Mesendoderm (in vitro differentiated cells): ENCODE results near the gene ALDH16A1.
"Not testable (repeated sequence)": the region's sequence is repeated elsewhere in the genome, so short reads cannot be mapped to it uniquely, and the experiment has no call there.

Experiments
- DNase-seq: peaks from one replicate; pipeline ENCODE4 v3.0.0; 2013
- H2AK5ac ChIP-seq: 2 replicates; pipeline ENCODE4 v1.6.1; 2013; ENCODE audit warnings: low read length, inconsistent platforms
- H2BK120ac ChIP-seq: 2 replicates; pipeline ENCODE4 v1.6.1; 2013; ENCODE audit warnings: low read depth, mild to moderate bottlenecking, low read length, moderate library complexity, mixed read lengths
- H2BK15ac ChIP-seq: replicated peaks from 2 replicates; pipeline ENCODE4 v1.6.1; 2013; ENCODE audit warnings: low read depth, mild to moderate bottlenecking, moderate library complexity
- H2BK5ac ChIP-seq: 2 replicates; pipeline ENCODE4 v1.6.1; 2013; ENCODE audit warnings: low read length, inconsistent platforms
- H3K18ac ChIP-seq: 2 replicates; pipeline ENCODE4 v1.6.1; 2013; ENCODE audit warnings: mild to moderate bottlenecking, low read length, mixed read lengths
- H3K23ac ChIP-seq: one replicate; pipeline ENCODE4 v1.6.1; 2013; ENCODE audit warnings: low read length
- H3K27ac ChIP-seq: 2 replicates; pipeline ENCODE4 v1.5.1; 2013; ENCODE audit warnings: low read depth, mild to moderate bottlenecking, inconsistent platforms, low read length, moderate library complexity
- H3K27me3 ChIP-seq: 2 replicates; pipeline ENCODE4 v1.6.1; 2013; ENCODE audit warnings: low read length, control low read depth, mild to moderate bottlenecking, inconsistent platforms; ENCODE audit not compliant: insufficient read depth, poor library complexity
- H3K36me3 ChIP-seq: 2 replicates; pipeline ENCODE4 v1.6.1; 2013; ENCODE audit warnings: low read length, inconsistent platforms; ENCODE audit not compliant: control insufficient read depth, insufficient read depth
- H3K4ac ChIP-seq: one replicate; pipeline ENCODE4 v1.6.1; 2013; ENCODE audit warnings: low read depth, mild to moderate bottlenecking, low read length, moderate library complexity
- H3K4me1 ChIP-seq: 2 replicates; pipeline ENCODE4 v1.6.1; 2013; ENCODE audit warnings: low read depth, low read length, inconsistent platforms; ENCODE audit not compliant: control insufficient read depth
- H3K4me2 ChIP-seq: 2 replicates; pipeline ENCODE4 v1.6.1; 2013; ENCODE audit warnings: low read length
- H3K4me3 ChIP-seq: 2 replicates; pipeline ENCODE4 v1.5.1; 2013; ENCODE audit warnings: mild to moderate bottlenecking, low read length
- H3K56ac ChIP-seq: one replicate; pipeline ENCODE4 v1.6.1; 2013; ENCODE audit warnings: low read length
- H3K79me1 ChIP-seq: 2 replicates; pipeline ENCODE4 v1.6.1; 2013; ENCODE audit warnings: low read length, inconsistent platforms
- H3K79me2 ChIP-seq: 2 replicates; pipeline ENCODE4 v1.6.1; 2013; ENCODE audit warnings: mild to moderate bottlenecking, low read length; ENCODE audit not compliant: control insufficient read depth, insufficient read depth
- H3K9ac ChIP-seq: 2 replicates; pipeline ENCODE4 v1.6.1; 2013; ENCODE audit warnings: low read length, inconsistent platforms
- H4K5ac ChIP-seq: one replicate; pipeline ENCODE4 v1.6.1; 2013; ENCODE audit warnings: low read length
- H4K8ac ChIP-seq: one replicate; pipeline ENCODE4 v1.6.1; 2013; ENCODE audit warnings: low read depth, mild to moderate bottlenecking, control low read depth, low read length, moderate library complexity
- WGBS: extraction: QIAGEN DNeasy Blood & Tissue Kit; methylation state at CpG from one replicate; pipeline ENCODE4 v1.1.7; 2013; ENCODE audit warnings: low lambda C conversion rate, missing lambda C conversion rate; ENCODE audit not compliant: insufficient coverage; ENCODE audit errors: extremely low coverage; 5-methylcytosine and 5-hydroxymethylcytosine counted together

ALDH16A1 gene

DNA sequence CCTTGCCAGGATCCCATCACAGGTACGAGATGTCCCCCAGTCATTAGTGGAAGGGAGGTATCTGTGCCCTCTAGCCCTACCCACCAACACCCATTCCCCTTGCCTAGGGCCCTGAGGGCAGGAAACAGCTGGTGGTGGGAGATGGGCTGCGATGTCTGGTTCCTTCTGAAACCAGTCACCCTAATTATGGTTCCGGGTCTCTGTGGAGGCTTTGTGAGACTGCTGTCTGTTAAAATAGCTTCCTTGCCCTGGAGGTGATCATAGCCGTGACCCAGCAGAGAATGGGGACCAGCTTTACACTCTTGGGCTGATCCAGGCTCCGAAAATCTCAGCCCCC lies 5.5 kb downstream of the ALDH16A1 start:
- H2BK15ac ChIP-seq, result no peak overlapping the region
- H3K27me3 ChIP-seq, result no peaks in the 10 kb centered on the region
- WGBS, result no CpG with 5 or more reads among the region's 5 CpGs
- H3K79me2 ChIP-seq, result no peaks in the 10 kb centered on the region
- no peaks in the 10 kb centered on the region for H3K4me1 ChIP-seq
- no peak overlapping the region for H3K27ac ChIP-seq
- no peak overlapping the region for H3K4me2 ChIP-seq
- no peaks in the 10 kb centered on the region for H3K36me3 ChIP-seq
- H3K4ac ChIP-seq, result no peak overlapping the region
- no peak overlapping the region for H2BK120ac ChIP-seq
- H3K23ac ChIP-seq, result no peak overlapping the region
- DNase-seq, result no peak
- no peak overlapping the region for H2BK5ac ChIP-seq
- H3K79me1 ChIP-seq, result peaks cover 3% of the 10 kb centered on the region
- H3K56ac ChIP-seq, result no peak overlapping the region
- H3K9ac ChIP-seq, result no peak overlapping the region
- no peak overlapping the region for H3K18ac ChIP-seq
- no peak overlapping the region for H4K5ac ChIP-seq
- H2AK5ac ChIP-seq, result no peak overlapping the region
- H3K4me3 ChIP-seq, result no peak overlapping the region
- no peak overlapping the region for H4K8ac ChIP-seq

- no peak overlapping the region for H3K27ac ChIP-seq
- H4K5ac ChIP-seq, result no peak overlapping the region
- H2AK5ac ChIP-seq, result no peak overlapping the region
- no peak overlapping the region for H2BK5ac ChIP-seq
- no peaks in the 10 kb centered on the region for H3K4me1 ChIP-seq
- H3K27me3 ChIP-seq, result no peaks in the 10 kb centered on the region
- H4K8ac ChIP-seq, result no peak overlapping the region
- no CpG with 5 or more reads among the region's 12 CpGs for WGBS
- H3K4ac ChIP-seq, result no peak overlapping the region
- no peak overlapping the region for H3K4me3 ChIP-seq
- no peak overlapping the region for H3K9ac ChIP-seq
- H3K36me3 ChIP-seq, result no peaks in the 10 kb centered on the region
- H2BK15ac ChIP-seq, result no peak overlapping the region
- H3K23ac ChIP-seq, result no peak overlapping the region
- H3K4me2 ChIP-seq, result no peak overlapping the region
- DNase-seq, result no peak
- no peaks in the 10 kb centered on the region for H3K79me2 ChIP-seq
- peaks cover under 1% of the 10 kb centered on the region for H3K79me1 ChIP-seq
- no peak overlapping the region for H3K18ac ChIP-seq
- H2BK120ac ChIP-seq, result no peak overlapping the region
- H3K56ac ChIP-seq, result no peak overlapping the region
Measured at GRCh38 chr19:49459388-49459787, 6.4 kb downstream of the ALDH16A1 start.

DNA sequence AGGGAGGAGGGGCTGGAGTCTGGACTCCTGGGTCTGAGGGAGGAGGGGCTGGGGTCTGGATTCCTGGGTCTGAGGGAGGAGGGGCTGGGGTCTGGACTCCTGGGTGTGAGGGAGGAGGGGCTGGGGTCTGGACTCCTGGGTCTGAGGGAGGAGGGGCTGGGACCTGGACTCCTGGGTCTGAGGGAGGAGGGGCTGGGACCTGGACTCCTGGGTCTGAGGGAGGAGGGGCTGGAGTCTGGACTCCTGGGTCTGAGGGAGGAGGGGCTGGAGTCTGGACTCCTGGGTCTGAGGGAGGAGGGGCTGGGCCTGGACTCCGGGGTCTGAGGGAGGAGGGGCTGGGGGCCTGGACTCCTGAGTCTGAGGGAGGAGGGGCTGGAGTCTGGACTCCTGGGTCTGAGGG lies 8.1 kb downstream of the ALDH16A1 start:
- WGBS, result no CpG with 5 or more reads among the region's 1 CpG
- not testable (repeated sequence) for H3K23ac ChIP-seq, H2BK15ac ChIP-seq, H3K4me1 ChIP-seq, H3K56ac ChIP-seq, H3K79me1 ChIP-seq, H3K4ac ChIP-seq, H2BK5ac ChIP-seq, H4K8ac ChIP-seq, H3K18ac ChIP-seq, H3K27me3 ChIP-seq, H3K4me3 ChIP-seq, H2AK5ac ChIP-seq, H3K4me2 ChIP-seq, DNase-seq, H3K36me3 ChIP-seq, H3K27ac ChIP-seq, H4K5ac ChIP-seq, H2BK120ac ChIP-seq, H3K79me2 ChIP-seq, H3K9ac ChIP-seq

- Histone ChIP-seq H3K27ac (no peak overlapping the region), H2BK5ac (no peak overlapping the region), H3K4me3 (no peak overlapping the region), H2BK15ac (no peak overlapping the region), H2BK120ac (no peak overlapping the region), H3K27me3 (no peaks in the 10 kb centered on the region), H3K4me2 (no peak overlapping the region), H3K56ac (no peak overlapping the region), H3K79me2 (no peaks in the 10 kb centered on the region), H3K4me1 (no peaks in the 10 kb centered on the region), H3K23ac (no peak overlapping the region), H3K18ac (no peak overlapping the region), H2AK5ac (no peak overlapping the region), H3K36me3 (no peaks in the 10 kb centered on the region), H4K8ac (no peak overlapping the region), H3K79me1 (no peaks in the 10 kb centered on the region), H4K5ac (no peak overlapping the region), H3K9ac (no peak overlapping the region), H3K4ac (no peak overlapping the region)
- DNase-seq, result no peak
- WGBS, result no CpG with 5 or more reads among the region's 37 CpGs
Measured at GRCh38 chr19:49461656-49462055, 8.6 kb downstream of the ALDH16A1 start.

DNA sequence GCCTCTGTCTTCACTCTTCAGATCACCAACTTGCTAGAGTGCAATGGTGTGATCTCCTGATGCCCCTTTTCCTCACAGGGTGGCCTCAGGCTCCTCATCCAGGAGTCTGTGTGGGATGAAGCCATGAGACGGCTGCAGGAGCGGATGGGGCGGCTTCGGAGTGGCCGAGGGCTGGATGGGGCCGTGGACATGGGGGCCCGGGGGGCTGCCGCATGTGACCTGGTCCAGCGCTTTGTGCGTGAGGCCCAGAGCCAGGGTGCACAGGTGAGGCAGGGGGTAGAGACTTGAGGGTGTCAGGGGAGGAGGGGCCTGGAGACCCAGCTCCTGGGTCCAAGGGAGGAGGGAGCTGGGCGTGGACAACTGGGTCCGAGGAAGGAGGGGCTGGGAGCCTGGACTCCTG lies 9.5 kb downstream of the ALDH16A1 start:
- no peak overlapping the region for H3K27ac ChIP-seq
- H4K8ac ChIP-seq, result no peak overlapping the region
- H2BK15ac ChIP-seq, result no peak overlapping the region
- no peak overlapping the region for H3K4ac ChIP-seq
- no peaks in the 10 kb centered on the region for H3K79me2 ChIP-seq
- WGBS, result no CpG with 5 or more reads among the region's 12 CpGs
- no peak overlapping the region for H3K9ac ChIP-seq
- H3K4me2 ChIP-seq, result no peak overlapping the region
- no peak overlapping the region for H2AK5ac ChIP-seq
- no peak overlapping the region for H3K18ac ChIP-seq
- H4K5ac ChIP-seq, result no peak overlapping the region
- H3K4me3 ChIP-seq, result no peak overlapping the region
- no peak overlapping the region for H2BK120ac ChIP-seq
- no peak overlapping the region for H3K56ac ChIP-seq
- DNase-seq, result no peak
- H3K36me3 ChIP-seq, result no peaks in the 10 kb centered on the region
- no peak overlapping the region for H2BK5ac ChIP-seq
- H3K23ac ChIP-seq, result no peak overlapping the region
- no peaks in the 10 kb centered on the region for H3K4me1 ChIP-seq
- H3K27me3 ChIP-seq, result no peaks in the 10 kb centered on the region
- no peaks in the 10 kb centered on the region for H3K79me1 ChIP-seq

- Histone ChIP-seq H4K8ac (no peak overlapping the region), H3K4me3 (no peak overlapping the region), H3K4me2 (no peak overlapping the region), H3K4ac (no peak overlapping the region), H3K23ac (no peak overlapping the region), H3K79me2 (no peaks in the 10 kb centered on the region), H3K4me1 (no peaks in the 10 kb centered on the region), H2BK15ac (no peak overlapping the region), H2BK5ac (no peak overlapping the region), H3K36me3 (no peaks in the 10 kb centered on the region), H2AK5ac (no peak overlapping the region), H3K56ac (no peak overlapping the region), H4K5ac (no peak overlapping the region), H2BK120ac (no peak overlapping the region), H3K79me1 (no peaks in the 10 kb centered on the region), H3K27me3 (no peaks in the 10 kb centered on the region), H3K27ac (no peak overlapping the region), H3K9ac (no peak overlapping the region), H3K18ac (no peak overlapping the region)
- DNase-seq, result no peak
- no CpG with 5 or more reads among the region's 39 CpGs for WGBS
Measured at GRCh38 chr19:49463960-49464740, 11.1 kb downstream of the ALDH16A1 start.
